Lung (tissue), 12 donors: ENCODE data around the gene MRNIP. TPM values are rescaled to one million over a fixed set of nuclear protein-coding genes. Genes with fewer than 3 reads are reported as not detected.

Experiments
- ATAC-seq: fragments of 200-7000 bp; cut with Tn5 transposase; one replicate; pipeline ENCODE4 v1.9.1; 2020; ENCODE audit warnings: moderate number of reproducible peaks; ENCODE audit not compliant: insufficient read depth, low FRiP score
- DNase-seq, 3 donors: peaks; one replicate each; pipeline ENCODE4 v3.0.0-alpha.2; 2013 to 2017
- H3K27ac ChIP-seq, 2 donors: one replicate each; pipeline ENCODE4 v1.5.1; 2013; ENCODE audit warnings: mild to moderate bottlenecking in 2 of 2, moderate library complexity in 2 of 2, control low read depth in 1 of 2, inconsistent platforms in 1 of 2, low read depth in 1 of 2, low read length in 1 of 2
- H3K27me3 ChIP-seq, 3 donors: one replicate each; pipeline ENCODE4 v1.5.1; 2013; ENCODE audit warnings: low read length in 2 of 3; ENCODE audit not compliant: control insufficient read depth in 3 of 3, insufficient read depth in 3 of 3
- H3K36me3 ChIP-seq, 4 donors: one replicate each; pipeline ENCODE4 v1.5.1; 2013; ENCODE audit warnings: low read length in 4 of 4, mild to moderate bottlenecking in 1 of 4, moderate library complexity in 1 of 4; ENCODE audit not compliant: control insufficient read depth in 4 of 4, insufficient read depth in 4 of 4
- H3K4me1 ChIP-seq, 5 donors: one replicate each; pipeline ENCODE4 v1.5.1; 2013; ENCODE audit warnings: low read length in 5 of 5, mild to moderate bottlenecking in 2 of 5, moderate library complexity in 1 of 5; ENCODE audit not compliant: control insufficient read depth in 5 of 5, insufficient read depth in 5 of 5
- H3K4me3 ChIP-seq: one replicate; pipeline ENCODE4 v1.5.1; 2013; ENCODE audit warnings: mild to moderate bottlenecking, control low read depth, moderate library complexity
- H3K9ac ChIP-seq, 2 donors: one replicate each; pipeline ENCODE4 v1.5.1; 2013; ENCODE audit warnings: low read length in 2 of 2, control low read depth in 1 of 2; ENCODE audit not compliant: insufficient read depth in 1 of 2
- H3K9me3 ChIP-seq, 4 donors: one replicate each; pipeline ENCODE4 v1.5.1; 2013; ENCODE audit warnings: low read length in 3 of 4, mild to moderate bottlenecking in 1 of 4, moderate library complexity in 1 of 4; ENCODE audit not compliant: control insufficient read depth in 4 of 4, insufficient read depth in 3 of 4
- WGBS, 2 donors: extraction: QIAGEN DNeasy Blood & Tissue Kit; methylation state at CpG; one replicate each; pipeline ENCODE4 v1.1.7; 2013; 5-methylcytosine and 5-hydroxymethylcytosine counted together
- polyA plus RNA-seq, 2 donors: library from polyadenylated mRNA; stranded (reverse); fragments of 200-250 nt; gene quantifications; one replicate each; pipeline ENCODE4 v1.2.1, GENCODE V29; 2013
- total RNA-seq, 2 donors: library from RNA; depleted of rRNA in 1 of 2; stranded (reverse); fragments of >200 nt in 1 of 2; gene quantifications; one replicate each; pipeline ENCODE4 v1.2.1, GENCODE V29; 2014 to 2021
- TF ChIP-seq, protein P1 (sequence below): IDR thresholded peaks from 2 replicates; pipeline ENCODE4 v1.5.1; 2012; ENCODE audit warnings: mild to moderate bottlenecking; ENCODE audit errors: control extremely low read depth, extremely low read depth
- donor health status: control.
- donor health status: control.
- donor health status: Bipolar disorder and iron deficiency.
- donor health status: healthy.
- donor health status: DM: yes; HTN: yes; CAD: no.

MRNIP gene
- total and polyA plus RNA-seq, 4 donors: 15.4 to 51.0 (median 35.4) TPM

DNA sequence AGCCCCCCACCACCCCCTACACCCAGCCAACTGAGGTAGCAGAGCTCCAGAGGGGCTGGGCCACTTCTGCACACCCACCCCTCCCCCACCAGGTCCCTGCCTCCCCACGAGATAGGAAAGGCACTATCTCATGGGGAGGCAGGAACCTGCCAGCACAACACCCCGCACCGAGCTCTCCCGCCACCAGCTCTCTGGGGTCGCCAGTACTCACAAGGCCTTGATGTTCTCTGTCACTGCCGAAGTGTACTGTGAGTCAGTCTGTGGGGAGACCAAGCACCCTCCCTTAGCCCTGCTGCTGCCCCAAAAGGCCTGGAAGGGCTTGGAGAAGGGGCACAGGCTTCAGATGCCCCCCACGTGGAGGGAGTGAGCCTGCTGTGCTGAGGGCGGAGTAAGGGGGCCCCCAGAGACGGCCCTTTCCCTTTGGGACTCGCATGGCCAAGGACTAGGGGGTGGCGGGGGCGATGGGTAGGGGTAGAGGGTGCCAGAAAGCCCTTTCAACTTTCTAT lies 57.9 kb downstream of the MRNIP start:
- TF ChIP-seq, protein P1, sequence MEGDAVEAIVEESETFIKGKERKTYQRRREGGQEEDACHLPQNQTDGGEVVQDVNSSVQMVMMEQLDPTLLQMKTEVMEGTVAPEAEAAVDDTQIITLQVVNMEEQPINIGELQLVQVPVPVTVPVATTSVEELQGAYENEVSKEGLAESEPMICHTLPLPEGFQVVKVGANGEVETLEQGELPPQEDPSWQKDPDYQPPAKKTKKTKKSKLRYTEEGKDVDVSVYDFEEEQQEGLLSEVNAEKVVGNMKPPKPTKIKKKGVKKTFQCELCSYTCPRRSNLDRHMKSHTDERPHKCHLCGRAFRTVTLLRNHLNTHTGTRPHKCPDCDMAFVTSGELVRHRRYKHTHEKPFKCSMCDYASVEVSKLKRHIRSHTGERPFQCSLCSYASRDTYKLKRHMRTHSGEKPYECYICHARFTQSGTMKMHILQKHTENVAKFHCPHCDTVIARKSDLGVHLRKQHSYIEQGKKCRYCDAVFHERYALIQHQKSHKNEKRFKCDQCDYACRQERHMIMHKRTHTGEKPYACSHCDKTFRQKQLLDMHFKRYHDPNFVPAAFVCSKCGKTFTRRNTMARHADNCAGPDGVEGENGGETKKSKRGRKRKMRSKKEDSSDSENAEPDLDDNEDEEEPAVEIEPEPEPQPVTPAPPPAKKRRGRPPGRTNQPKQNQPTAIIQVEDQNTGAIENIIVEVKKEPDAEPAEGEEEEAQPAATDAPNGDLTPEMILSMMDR: no peak
- peaks cover 0 to 22% (median 7%) of the 10 kb centered on the region in 5 donors for H3K4me1 ChIP-seq

DNA sequence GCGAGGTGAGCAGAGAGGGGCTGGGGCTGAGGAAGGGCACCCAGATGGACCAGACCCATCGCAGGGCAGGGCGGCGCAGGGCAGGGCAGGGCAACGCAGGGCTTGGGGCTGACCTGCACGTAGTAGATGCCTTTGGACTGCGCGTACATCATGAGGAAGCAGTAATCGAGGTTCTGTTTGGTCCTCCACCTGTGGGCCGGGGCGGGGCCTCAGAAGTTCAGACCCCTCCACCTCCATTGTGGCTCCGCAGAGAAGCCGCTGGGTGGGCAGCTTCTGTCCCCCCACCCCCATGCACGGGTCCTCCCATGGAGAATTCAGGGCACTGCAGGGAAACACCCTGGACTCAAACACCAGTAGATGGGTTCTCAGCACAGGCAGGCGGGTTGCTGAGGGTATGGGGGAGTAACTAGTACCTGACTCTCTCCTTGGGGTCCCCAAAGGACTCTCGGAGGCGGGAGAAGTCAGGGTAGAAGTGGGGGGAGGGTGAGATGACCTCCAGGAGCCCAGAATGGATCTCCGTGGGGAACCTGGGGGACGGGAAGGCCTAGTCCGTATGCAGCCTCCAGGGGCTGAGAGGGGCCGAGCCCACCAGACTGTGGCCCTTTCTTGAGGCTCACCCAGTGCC lies 58.4 kb downstream of the MRNIP start:
- Histone ChIP-seq H3K27ac (no peak overlapping the region), H3K4me1 (peaks cover 0 to 24% (median 4%) of the 10 kb centered on the region in 5 donors), H3K9me3 (no peaks in the 10 kb centered on the region), H3K36me3 (peaks cover 0 to 39% (median 21%) of the 10 kb centered on the region in 4 donors), H3K27me3 (no peaks in the 10 kb centered on the region), H3K4me3 (no peak overlapping the region), H3K9ac (no peak overlapping the region)
- no peak for ATAC-seq
- DNase-seq: no peak
- TF ChIP-seq, protein P1: no peak
- WGBS, 2 donors: 94 to 95% methylated on average over 19 to 21 of the region's 21 CpGs

More for the DNA sequence above, 57.9 kb downstream of the MRNIP start:
- 82 to 90% methylated on average over 12 of the region's 12 CpGs for WGBS, 2 donors
- no peak for ATAC-seq
- no peaks in the 10 kb centered on the region for H3K9me3 ChIP-seq
- no peak overlapping the region for H3K4me3 ChIP-seq
- no peak overlapping the region for H3K9ac ChIP-seq
- DNase-seq: no peak
- no peaks in the 10 kb centered on the region for H3K27me3 ChIP-seq
- peaks cover 0 to 39% (median 21%) of the 10 kb centered on the region in 4 donors for H3K36me3 ChIP-seq
- no peak overlapping the region for H3K27ac ChIP-seq

DNA sequence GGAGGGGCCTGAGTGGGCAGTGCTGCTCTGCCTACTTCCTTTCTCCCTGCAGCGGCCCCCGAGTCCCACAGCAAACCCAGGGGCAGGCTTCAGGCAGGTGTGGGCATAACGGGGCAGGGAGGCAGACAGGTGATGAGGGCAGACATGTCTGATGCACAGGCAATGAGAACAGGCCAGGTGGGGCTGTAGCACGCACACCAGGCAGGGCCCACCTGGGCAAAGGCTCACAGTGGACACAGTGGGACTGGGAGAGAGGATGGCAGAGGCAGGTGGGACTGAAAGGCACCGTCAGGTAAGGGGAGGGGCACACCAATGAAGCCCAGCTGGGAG lies 59.0 kb downstream of the MRNIP start:
- peaks cover 0 to 26% (median 0%) of the 10 kb centered on the region in 5 donors for H3K4me1 ChIP-seq
- 87 to 93% methylated on average over 5 of the region's 5 CpGs for WGBS, 2 donors

More for the DNA sequence above, 59.0 kb downstream of the MRNIP start:
- no peak for ATAC-seq
- DNase-seq: no peak
- Histone ChIP-seq H3K9ac (no peak overlapping the region), H3K4me3 (no peak overlapping the region), H3K27me3 (no peaks in the 10 kb centered on the region), H3K36me3 (peaks cover 0 to 39% (median 21%) of the 10 kb centered on the region in 4 donors), H3K9me3 (no peaks in the 10 kb centered on the region), H3K27ac (no peak overlapping the region)
- TF ChIP-seq, protein P1: no peak
